ENCODE data around the gene AGO4.

The AGO4 gene

GRCh38 chr1:35852241-35852640 lies 44.4 kb downstream of the AGO4 start:
- TF ChIP-seq CTCF (IDR thresholded peaks at IDR 0.05; ENCODE audit: low read depth, low read length) (no peak), EZH2phosphoT487 (IDR thresholded peaks at IDR 0.05; ENCODE audit: low read depth) (no peak)
- Histone ChIP-seq H3K9ac (ENCODE audit: low read length) (no peak overlapping the region), H3K27ac (ENCODE audit: low read length) (no peak overlapping the region), H2AFZ (ENCODE audit: low read depth, low read length) (no peak overlapping the region), H3K79me2 (ENCODE audit: low read length) (no peaks in the 10 kb centered on the region), H4K20me1 (ENCODE audit: insufficient read depth, low read length) (no peaks in the 10 kb centered on the region), H3K36me3 (replicated peaks; ENCODE audit: low read depth, low read length) (no peaks in the 10 kb centered on the region), H3K27me3 (ENCODE audit: low read depth, low read length) (no peaks in the 10 kb centered on the region), H3K4me1 (ENCODE audit: low read length) (peaks cover 4% of the 10 kb centered on the region), H3K4me2 (ENCODE audit: low read length) (no peak overlapping the region), H3K9me3 (ENCODE audit: insufficient read depth, low read length) (no peaks in the 10 kb centered on the region), H3K4me3 (ENCODE audit: low read length) (no peak overlapping the region)

- Histone ChIP-seq H4K20me1 (ENCODE audit: insufficient read depth, low read length) (no peaks in the 10 kb centered on the region), H3K4me3 (ENCODE audit: low read length) (no peak overlapping the region), H3K27ac (ENCODE audit: low read length) (no peak overlapping the region), H3K36me3 (replicated peaks; ENCODE audit: low read depth, low read length) (no peaks in the 10 kb centered on the region), H3K27me3 (ENCODE audit: low read depth, low read length) (no peaks in the 10 kb centered on the region), H3K79me2 (ENCODE audit: low read length) (no peaks in the 10 kb centered on the region), H3K9ac (ENCODE audit: low read length) (no peak overlapping the region), H3K4me2 (ENCODE audit: low read length) (no peak overlapping the region), H3K9me3 (ENCODE audit: insufficient read depth, low read length) (no peaks in the 10 kb centered on the region), H2AFZ (ENCODE audit: low read depth, low read length) (no peak overlapping the region), H3K4me1 (ENCODE audit: low read length) (no peaks in the 10 kb centered on the region)
- TF ChIP-seq EZH2phosphoT487 (IDR thresholded peaks at IDR 0.05; ENCODE audit: low read depth) (no peak), CTCF (IDR thresholded peaks at IDR 0.05; ENCODE audit: low read depth, low read length) (no peak)
Observed at GRCh38 chr1:35854989-35855700, 47.3 kb downstream of the AGO4 start.

GRCh38 chr1:35856964-35857363 lies 49.1 kb downstream of the AGO4 start:
- H3K27ac ChIP-seq (ENCODE audit: low read length): no peak overlapping the region

GRCh38 chr1:35857830-35858229 lies 50.0 kb downstream of the AGO4 start:
- H3K4me2 ChIP-seq (ENCODE audit: low read length): no peak overlapping the region
- H4K20me1 ChIP-seq (ENCODE audit: insufficient read depth, low read length): no peaks in the 10 kb centered on the region
- no peaks in the 10 kb centered on the region for H3K9me3 ChIP-seq (ENCODE audit: insufficient read depth, low read length)
- H2AFZ ChIP-seq (ENCODE audit: low read depth, low read length): no peak overlapping the region
- no peaks in the 10 kb centered on the region for H3K4me1 ChIP-seq (ENCODE audit: low read length)
- TF ChIP-seq EZH2phosphoT487 (IDR thresholded peaks at IDR 0.05; ENCODE audit: low read depth): no peak
- TF ChIP-seq CTCF (IDR thresholded peaks at IDR 0.05; ENCODE audit: low read depth, low read length): peak; percentile 53
- H3K36me3 ChIP-seq (replicated peaks; ENCODE audit: low read depth, low read length): no peaks in the 10 kb centered on the region
- no peaks in the 10 kb centered on the region for H3K27me3 ChIP-seq (ENCODE audit: low read depth, low read length)
- H3K4me3 ChIP-seq (ENCODE audit: low read length): no peak overlapping the region
- H3K79me2 ChIP-seq (ENCODE audit: low read length): no peaks in the 10 kb centered on the region
- no peak overlapping the region for H3K9ac ChIP-seq (ENCODE audit: low read length)
- H3K27ac ChIP-seq (ENCODE audit: low read length): no peak overlapping the region

More at GRCh38 chr1:35856964-35857363, 49.1 kb downstream of the AGO4 start:
- no peaks in the 10 kb centered on the region for H3K27me3 ChIP-seq (ENCODE audit: low read depth, low read length)
- no peak overlapping the region for H2AFZ ChIP-seq (ENCODE audit: low read depth, low read length)
- H3K36me3 ChIP-seq (replicated peaks; ENCODE audit: low read depth, low read length): no peaks in the 10 kb centered on the region
- H4K20me1 ChIP-seq (ENCODE audit: insufficient read depth, low read length): no peaks in the 10 kb centered on the region
- no peak overlapping the region for H3K4me3 ChIP-seq (ENCODE audit: low read length)
- no peaks in the 10 kb centered on the region for H3K9me3 ChIP-seq (ENCODE audit: insufficient read depth, low read length)
- H3K79me2 ChIP-seq (ENCODE audit: low read length): no peaks in the 10 kb centered on the region
- TF ChIP-seq EZH2phosphoT487 (IDR thresholded peaks at IDR 0.05; ENCODE audit: low read depth) (no peak), CTCF (IDR thresholded peaks at IDR 0.05; ENCODE audit: low read depth, low read length) (no peak)
- no peak overlapping the region for H3K9ac ChIP-seq (ENCODE audit: low read length)
- H3K4me2 ChIP-seq (ENCODE audit: low read length): no peak overlapping the region
- H3K4me1 ChIP-seq (ENCODE audit: low read length): no peaks in the 10 kb centered on the region

Data from OCI-LY3 (cell line).